Myocyte (in vitro differentiated cells): Measurements from ENCODE around the gene IL18BP. TPM values are rescaled to one million over a fixed set of nuclear protein-coding genes. Genes with fewer than 3 reads are reported as not detected.

Experiments used
- DNase-seq: peaks from one replicate; pipeline ENCODE4 v3.0.0-alpha.2; 2012; ENCODE audit warnings: low read depth
- total RNA-seq: library from RNA; depleted of rRNA; stranded (reverse); fragments of >200 nt; gene quantifications from 2 replicates; pipeline ENCODE4 v1.2.3, GENCODE V29; 2014

Gene IL18BP
- total RNA-seq, 1 donor from 2014 or later = 4.1 TPM

DNA sequence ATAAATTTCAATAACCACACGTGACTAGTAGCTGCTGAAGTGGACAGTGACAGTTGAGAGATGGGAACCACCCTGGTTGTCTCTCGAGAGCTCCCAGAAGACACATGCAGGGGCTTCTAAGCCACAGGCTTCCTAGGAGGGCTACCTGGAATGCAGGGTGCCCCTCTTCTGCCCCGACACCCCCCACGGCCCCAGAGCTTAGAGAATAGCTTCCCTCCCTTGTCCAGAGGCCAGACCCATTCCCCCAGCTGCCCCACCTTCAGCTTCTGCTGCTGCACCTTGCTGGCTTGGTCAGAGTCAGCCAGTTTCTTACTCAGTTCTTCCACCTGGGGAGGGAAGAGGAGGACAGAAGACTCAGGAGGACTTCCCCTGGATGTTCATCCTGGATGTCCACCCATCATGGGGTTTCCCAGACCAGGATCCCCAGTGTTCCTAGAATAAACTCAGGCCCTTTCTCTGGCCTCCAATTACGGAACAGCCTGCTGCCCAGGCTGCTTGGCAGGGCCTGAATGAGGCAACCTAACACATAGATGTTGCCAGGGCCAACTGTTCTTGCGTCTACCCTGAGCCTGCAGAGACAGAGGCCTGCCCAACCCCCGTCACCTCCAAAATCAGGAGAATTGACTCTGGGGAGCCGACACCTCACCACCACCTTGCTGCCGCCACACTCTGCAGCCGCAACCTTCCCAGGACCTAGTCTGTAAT, 12.0 kb downstream of the IL18BP start:
- no peak for DNase-seq

DNA sequence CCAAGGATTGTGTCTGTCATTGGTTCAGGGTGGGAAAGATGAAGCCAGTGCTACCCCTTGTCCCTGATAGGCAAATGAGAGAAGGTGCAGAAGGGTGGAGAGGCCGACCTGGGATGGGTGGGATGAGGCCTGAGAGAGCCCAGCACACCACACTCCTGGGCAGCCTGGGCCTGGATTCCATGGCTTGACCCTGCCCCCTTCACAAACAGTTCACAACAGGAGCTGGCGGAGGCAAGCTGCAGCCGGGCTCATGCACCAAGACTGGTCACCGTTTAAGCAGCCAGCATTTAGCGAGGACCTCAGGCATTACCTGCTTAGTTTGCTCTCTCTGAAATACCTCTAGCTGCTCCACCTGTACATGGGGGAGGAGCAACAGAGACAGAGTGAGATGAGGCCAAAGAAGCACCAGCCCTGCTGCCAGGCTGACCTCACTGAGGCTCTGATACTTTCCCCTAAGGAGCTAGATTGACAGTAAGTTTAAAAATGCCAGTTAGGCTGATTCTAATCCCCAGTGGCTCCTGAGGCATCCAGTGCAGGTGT, 13.5 kb downstream of the IL18BP start:
- DNase-seq = no peak

DNA sequence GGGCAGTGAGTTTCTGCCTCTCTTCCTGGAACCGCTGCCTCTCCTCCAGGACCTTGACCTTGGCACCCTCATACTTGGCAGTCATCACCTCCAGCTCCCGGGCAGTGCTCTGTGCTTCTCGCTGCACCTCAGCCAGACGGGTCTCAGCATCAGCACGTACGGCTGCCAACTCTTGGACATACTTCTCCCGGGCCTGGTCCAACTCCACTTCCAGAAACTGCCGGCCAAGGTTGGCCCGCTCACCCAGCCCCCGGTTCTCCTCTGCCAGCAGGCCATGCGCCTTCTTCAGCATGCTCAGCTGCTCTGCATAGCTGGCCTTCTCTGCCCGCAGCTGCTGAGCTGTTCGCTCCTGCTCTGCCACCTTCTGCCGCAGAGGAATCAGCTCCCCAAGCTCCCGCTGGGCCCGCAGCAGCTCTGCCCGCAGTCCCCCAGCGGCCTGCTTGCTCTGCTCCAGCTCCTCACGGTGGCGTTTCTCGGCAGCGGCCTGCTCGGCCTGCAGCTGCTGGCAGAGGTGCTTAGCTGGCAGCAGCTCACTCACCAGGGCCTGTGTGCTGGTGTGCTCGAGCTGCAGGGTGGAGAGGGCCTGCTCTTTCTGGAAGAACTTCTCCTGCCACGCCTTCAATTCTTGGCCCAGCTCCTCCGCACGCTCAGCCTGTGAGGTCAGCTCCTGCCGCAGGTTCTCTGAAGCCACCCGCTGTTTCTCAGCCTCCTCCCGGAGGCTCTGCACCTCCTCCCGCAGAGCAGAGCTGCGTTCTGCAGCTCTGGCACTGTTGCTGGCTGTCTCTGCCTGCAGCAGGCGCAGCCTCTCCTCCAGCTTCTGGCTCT, 14.4 kb downstream of the IL18BP start:
- DNase-seq = peak; percentile 90

DNA sequence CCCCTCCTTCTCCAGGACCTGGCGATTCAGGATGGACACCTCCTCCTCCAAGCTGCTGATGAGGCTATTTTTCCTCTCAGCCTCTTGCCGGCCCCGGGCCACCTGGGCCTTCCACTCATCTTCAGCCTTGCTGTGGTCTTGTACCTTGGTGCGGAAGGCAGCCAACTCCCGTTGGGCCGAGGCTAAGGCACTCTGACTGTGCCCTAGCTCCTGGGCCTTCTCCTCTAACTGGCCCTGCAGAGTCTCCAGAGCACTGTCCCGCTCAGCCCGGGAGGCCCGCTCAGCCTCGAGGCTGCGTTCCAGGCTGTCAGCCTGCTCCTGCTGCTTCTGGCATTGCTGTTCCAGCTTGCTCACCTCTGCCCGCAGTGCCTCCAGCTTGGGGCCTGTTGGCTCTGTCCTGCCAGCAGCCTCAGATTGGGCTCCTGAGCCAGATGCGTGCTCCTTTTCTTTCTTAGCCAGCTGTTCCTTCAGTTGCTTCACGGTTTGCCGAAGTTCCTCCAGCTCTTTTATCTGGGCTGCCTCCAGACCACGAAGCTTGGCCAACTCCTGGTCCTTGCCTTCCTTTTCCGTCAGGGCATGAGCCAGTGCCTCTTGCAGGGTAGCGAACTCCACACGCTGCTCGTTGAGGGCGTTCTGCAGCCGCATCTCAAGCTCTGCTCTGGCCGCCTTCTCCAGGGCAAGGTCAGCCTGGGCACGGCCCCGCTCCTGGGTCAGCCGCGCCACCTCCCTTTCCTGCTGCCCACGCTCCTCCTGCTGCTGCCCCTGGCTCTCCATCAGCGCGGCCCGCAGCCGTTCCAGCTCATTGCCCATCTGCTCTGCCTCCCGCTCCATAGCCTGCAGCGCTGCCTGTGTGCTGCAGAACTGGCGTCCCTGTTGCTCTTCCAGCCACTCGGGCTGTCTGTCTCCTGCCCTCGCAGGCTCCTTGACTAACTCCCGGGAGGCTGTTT, 15.3 kb downstream of the IL18BP start:
- DNase-seq = peak; percentile 51

DNA sequence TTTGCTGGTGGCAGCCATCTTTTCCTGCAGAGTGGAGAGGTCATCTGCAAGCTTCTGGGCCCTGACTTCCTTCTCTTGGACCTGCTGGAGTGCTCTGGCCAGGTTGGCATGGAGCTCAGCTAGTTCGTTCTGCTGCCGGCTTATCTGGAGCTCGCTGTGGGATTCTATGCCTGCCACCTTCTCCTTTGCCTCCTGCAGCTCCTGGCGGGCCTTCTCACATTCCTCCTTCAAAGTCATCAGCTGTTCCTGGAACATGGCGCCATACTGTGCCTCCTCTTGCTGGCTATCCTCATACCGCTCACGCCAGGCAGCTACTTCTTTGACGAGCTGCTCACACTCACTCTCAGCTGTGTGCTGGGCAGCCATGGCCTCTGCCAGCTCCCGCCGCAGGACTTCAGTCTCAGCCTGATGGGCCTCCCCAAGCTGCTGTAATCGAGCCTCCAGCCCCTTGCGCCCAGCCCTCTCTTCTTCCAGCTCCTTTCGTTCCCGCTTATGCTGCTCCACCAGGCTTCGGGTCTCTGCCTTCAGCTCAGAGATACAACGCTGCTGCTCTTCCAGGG, 16.1 kb downstream of the IL18BP start:
- DNase-seq = no peak

DNA sequence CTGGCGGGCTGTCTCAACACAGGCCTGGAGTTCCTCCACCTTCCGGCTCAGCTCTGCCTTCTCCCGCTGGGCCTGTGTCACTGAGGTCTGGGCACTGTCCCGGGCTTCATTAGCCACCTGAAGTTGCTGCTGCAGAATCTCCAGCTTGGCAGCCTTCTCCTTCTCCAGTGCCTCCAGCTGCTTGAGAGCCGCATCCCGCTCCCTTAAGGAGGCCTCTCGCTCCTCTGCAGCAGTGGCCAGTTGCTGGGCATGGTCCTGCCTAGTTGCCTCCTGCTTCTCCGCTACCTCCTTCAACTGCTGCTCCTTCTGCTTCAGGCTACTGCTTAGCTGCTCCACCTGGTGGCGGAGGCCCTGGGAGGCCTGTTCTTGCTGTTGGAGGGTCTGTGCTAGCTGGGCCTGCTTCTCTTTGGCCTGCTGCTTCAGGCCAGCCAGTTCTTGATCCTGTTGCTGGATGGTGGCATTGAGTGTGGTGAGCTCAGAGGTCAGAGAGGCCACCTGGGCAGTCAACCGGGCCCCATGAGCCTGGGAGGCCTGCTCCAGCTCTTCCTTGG, 16.9 kb downstream of the IL18BP start:
- DNase-seq = no peak

DNA sequence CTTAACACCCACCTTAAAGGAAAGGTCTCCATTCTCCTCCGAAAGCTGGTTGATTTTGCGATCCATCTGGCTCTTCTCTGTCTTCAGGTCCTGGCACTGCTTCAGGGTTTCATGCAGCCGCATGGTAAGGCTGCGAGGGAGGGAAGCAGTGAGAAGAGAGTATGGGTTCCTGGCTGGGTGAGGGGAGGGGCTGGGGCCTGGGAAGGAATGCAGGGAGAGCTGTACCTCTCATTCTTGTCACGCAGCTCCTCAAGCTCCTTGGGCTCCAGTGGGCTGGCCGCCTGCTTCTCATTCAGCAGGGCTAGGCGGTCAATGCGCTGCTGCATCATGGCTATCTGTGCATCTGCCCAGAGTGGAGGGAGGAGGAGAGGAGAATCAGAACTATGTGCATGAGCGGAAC, 19.5 kb downstream of the IL18BP start:
- DNase-seq = no peak

DNA sequence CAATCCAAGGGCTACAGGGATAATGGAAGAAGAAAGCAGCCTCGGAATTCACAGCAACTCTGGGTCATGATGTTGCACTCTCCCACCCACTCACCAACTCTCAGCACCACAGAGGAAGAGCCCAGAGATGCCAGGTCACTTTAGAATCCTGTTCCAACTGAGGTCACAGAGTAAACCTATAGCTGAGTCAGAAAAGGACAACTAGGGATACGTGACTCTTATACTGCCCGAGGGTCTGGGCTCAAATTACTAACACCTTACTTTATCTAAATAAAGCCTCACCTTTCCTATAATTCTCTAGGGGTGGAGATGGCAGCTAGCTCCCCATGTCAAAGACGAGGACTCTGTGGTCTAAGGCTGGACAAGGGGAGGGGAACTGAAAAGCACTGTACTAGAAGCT, 24.6 kb downstream of the IL18BP start:
- no peak for DNase-seq

DNA sequence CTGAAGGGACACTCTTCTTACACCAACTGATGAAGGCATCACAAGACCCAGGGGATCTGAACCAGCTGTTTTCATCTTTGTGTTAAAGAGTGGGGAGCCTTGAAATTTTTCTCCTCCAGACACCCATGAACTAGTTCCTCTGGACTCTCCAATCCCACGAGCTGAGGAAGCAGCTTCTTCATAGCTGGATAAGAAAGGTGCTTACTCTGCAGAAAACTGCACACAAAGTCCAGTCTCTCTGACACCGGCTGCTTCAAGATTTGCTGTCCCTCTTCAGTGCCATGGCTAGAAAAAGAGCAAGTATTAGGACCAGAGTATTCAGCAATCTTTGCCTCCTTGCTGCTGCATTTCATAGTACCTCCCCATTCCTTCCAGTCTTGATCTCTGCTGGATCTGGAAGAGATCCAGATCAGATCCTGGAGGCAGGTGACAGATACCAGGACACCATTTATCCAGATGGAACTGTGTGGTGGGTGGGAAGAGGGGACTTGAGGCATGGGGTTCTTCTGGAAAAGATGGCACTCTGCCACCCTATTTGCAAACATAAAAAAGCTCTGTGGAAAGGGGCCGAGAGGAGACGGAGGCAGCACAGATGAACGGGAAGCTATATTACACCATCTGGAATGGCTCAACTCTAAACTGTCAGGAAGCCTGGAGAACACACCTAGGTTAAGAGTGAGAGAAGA, 25.5 kb downstream of the IL18BP start:
- DNase-seq = no peak

DNA sequence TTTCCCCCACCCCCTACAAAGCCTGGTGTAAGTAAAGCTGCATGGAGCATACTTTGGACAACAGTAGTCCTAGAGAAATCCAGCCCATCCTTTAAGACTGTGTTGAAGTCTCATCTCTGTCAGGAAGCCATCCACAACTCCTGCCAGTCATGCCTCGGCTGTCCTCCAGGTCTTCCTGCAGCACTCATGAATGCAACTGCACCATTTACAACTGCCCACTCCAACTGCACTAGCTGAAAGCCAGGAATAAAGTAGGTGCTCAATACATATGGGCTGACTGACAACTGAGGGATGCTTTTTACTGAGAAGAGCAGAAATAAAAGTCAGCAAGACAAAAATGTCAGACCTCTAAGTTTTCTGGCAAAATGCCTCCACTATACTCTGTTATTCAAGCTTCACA, 27.4 kb downstream of the IL18BP start:
- no peak for DNase-seq

DNA sequence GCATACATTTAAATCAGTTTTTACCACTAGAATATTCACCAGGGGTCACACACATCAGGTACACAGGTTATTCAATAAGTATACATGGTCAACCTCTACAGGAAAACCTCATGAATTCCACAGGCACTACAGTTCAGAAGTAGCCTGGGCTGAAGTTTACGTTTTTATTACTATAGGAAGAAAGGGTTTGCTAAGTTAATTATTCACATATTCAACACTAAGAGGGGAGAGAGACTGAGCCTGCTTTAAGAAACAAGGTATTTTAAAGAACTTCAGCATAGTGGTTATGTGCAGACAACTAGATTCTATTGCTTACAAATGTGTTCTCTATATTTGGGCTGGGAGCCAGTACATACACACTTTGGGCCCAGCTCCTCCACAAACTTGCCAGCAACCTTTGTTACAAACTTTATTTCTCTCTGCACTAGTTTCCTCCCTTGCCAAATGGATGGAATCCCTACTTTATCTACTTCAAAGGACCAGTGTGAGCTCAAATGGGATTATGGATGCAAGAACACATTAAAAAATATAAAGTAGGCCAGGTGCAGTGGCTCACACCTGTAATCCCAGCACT, 31.9 kb downstream of the IL18BP start:
- no peak for DNase-seq

DNA sequence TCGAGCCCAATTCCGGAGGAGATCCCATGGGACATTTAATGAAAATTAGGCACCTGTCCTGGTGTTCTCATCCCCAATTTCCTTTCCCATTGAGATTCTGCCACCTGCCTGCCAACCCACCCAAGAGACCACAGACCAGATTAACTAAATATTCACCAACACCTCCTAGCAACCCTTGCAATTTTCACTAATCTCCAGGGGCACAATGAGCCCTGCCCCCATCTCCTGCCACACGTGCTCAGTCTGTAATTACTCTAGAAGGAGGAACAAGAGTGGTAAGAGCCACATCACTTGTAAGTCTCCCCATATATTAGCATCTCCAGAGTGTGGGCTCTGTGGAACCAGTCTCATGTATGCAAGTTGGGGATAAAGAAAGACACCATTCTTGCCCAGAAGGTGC, 38.0 kb downstream of the IL18BP start:
- no peak for DNase-seq

DNA sequence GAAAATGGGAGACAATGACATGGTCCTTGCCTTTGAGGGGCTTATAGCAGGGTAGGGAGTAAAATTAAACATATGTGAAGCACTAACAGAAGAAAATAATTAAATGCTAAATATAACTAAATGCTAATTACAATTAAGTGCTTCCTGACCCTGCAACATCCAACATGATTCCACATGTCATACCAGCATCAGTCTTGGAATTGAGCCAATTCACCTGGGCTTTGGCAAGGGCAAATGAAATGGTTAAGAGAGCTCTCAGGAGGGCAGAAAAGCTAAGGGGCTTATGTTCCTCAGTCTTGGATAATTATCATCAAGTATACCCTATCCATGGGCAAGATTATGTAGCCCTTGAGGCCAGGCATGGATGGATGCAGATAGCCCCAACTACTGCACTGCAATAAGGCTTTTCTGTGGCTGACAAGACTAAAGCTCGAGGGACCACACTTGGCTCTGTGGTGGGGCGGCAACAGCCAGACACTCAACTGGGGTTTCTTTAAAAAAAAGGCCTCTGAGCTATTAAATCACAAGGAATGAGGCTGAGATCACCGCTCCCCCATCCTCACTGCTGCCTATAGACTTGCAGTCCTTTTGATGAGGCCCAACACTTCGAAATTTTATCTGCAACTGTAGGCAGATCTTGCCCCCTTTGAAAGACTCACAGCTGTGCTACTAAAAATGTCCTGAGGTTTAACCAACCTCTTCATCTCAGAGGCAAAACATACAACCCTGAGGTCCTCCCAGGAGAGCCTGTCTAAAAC, 39.0 kb downstream of the IL18BP start:
- peak; percentile 42 for DNase-seq

DNA sequence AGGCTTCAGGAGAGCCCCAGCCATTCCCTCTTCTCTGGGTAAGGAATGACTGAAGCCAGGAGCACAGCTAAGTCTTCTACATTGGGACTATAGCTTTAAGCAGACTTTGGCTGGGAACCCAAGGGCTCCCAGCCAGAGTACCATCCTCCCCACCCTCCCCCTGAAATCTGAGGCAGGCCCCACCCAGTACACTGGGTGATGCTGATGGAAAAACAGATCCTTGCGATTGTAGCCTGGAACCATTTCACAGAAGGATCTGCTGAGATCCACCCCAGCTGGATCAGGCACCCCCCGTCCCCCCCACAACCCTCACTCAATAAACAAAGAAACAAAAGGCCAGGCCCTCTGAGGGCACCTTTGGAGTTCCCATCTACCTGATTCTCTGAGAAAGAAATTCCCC, 39.8 kb downstream of the IL18BP start:
- peak; percentile 66 for DNase-seq

DNA sequence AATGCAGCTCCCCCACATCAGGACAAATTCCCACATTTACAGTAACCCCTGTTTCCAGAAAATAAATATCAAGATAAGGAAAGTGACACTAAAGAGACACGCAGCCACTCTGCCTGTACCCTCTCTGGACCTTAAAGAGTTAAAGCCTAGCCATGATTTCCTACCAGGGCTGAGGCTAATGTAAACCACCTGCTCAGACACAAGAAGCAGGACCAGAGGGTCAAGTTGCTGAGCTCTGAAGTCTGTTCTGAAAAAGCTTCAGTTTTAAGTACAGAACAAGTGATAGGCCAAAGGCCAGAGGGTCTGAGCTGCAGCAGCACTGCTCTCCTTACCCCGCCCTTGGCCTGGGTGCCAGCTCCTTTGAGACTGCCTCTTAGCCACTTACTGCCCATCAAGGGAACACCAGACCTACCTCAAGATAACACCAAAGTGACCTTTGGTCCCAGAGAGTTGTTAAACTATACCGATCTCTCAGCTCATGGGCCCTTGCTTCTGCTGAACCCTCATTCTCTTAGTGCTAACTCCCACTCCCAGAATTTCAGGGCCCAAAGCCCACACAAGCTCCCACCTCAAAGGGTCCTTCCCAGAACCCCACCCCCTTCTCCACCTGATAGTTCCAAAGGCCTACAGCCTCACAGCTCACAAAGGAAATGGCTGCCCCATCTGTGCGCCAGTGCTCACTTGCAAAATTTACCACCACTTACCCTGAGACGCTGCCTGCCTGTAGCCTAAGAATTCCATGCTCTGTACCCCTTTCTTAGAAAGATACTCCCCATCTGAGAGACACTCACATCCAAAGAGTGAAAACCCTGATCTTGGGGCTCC, 40.5 kb downstream of the IL18BP start:
- DNase-seq = peak; percentile 24

DNA sequence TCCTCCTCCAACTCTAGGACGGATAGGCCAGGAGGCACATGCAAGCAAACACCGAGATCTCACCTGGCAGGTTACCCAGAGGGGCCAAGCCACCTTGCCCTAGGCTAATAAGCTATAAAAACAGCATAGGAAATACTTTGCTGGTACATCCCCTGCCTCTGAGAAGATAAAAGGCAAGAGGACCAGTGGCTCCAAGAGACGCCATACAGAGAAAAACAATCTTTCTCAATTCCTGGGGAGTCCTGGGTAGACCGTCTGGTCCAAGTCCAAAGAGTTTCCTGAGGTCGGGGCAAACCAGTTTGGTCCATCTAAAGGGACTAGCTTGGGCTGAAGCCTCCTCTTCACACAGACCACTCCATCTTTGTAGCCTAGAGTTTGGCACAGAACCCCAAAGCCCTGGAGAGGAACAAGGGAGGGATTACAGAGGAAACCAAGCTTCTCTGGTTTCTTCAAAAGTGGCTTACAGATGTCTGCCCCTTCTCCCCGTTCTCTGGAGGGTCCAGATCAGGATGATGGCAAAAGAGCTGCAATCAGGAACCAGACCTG, 41.2 kb downstream of the IL18BP start:
- DNase-seq = peak; percentile 2

DNA sequence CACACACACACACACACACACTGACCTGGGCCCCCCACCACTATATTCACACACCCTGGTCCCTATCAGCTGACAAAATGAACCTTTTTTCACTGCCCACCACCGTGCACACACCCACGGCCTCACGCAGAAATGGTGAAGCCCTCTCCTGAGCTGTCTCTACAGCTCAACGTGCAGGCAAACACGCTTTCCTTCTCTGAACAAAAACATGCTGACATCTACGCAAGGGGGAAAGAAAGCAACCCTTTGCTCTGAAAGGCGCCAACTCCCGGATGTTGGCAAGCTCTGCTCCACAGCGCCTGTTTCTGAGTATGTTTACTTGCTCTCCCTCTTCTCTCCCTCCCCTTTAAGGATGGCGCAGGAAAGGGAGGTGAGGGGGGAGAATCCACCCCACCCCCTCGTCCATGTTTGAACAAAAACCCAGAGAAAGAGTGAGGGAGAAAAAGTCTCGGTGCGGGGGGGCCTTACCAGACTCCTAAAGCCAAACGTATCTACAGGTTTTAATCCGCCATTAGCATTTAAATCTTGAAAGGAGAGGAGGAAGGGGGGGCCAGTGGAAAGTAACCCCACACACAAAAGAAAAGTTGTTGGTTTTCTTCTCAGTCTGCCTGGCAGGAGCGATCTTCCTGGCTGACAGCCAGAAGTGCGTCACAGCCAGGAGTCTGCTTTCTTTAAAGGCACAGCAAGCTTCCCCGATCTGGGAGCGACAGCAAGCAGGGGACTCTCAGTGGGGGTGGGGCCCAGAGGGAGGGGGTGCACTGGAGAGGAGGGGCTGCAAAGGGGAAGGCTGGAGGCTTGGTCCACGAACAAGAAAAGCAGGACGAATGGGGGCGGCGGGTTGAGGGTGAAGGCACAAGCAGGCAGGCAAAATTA, 42.0 kb downstream of the IL18BP start:
- peak; percentile 96 for DNase-seq
